H1 (cell line): ENCODE measurements around the gene PPP1CB. TPM values are rescaled to one million over a fixed set of nuclear protein-coding genes. Genes with fewer than 3 reads are reported as not detected.

Source experiments
- RBBP5 ChIP-seq: IDR thresholded peaks from 2 replicates; pipeline ENCODE4 v1.7.1; 2012; ENCODE audit warnings: low read depth, mild to moderate bottlenecking, inconsistent platforms, low read length, moderate library complexity, borderline replicate concordance
- polyA plus RNA-seq, 7 experiments: library from polyadenylated mRNA; depleted of rRNA in 3 of 7; stranded (reverse) in 5 of 7; unstranded in 2 of 7; fragments of >200 nt in 5 of 7; fragments of 200-250 nt in 2 of 7; gene quantifications; 1 replicate in 5 of 7; 2 replicates in 1 of 7; 4 replicates in 1 of 7; pipeline versions ENCODE4 v1.2.1 to v1.2.3, GENCODE V29; 2011 to 2013; ENCODE audit warnings: missing spikeins in 2 of 7, mixed read lengths in 2 of 7
- total RNA-seq: library from RNA; stranded (reverse); fragmentation: NEBNext Ultra II Directional; extraction: Animal tissue kit (Norgen Biotek cat#: 25700); gene quantifications from 2 replicates; pipeline ENCODE4 v1.2.1, GENCODE V29; 2021

Gene PPP1CB
- total and polyA plus RNA-seq, 2 of the 8 experiments (the other 6 are each of a cell fraction or from before 2014, with no cell fraction given) = 30.7 to 158 TPM

DNA sequence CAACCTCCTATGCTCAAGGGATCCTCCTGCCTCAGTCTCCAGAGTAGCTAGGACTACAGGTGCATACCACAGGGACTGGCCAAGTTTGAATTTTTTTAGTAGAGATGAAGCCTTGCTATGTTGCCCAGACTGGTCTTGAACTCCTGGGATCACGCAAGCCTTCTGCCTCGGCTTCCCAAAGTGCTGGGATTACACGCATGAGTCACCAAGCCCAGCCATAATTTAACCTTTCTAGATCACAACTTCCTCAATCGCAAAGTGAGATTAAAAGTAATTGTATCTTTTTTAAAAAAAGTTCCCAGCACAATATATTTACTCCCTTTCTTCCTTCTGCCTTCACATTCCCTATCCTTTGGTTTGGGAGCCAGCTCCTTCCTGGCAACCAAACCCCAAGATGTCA, 5.8 kb upstream of the PPP1CB start (continued):
- no peak for TF ChIP-seq RBBP5
